SK-N-SH (cell line): ENCODE measurements around the gene ZNF622. TPM values are rescaled to one million over a fixed set of nuclear protein-coding genes. Genes with fewer than 3 reads are reported as not detected.

Experiments
- CTCF ChIA-PET: fragments of 300-600, 350-600 bp; formaldehyde crosslinking; extraction: SDS; loops from one replicate; lab custom pipeline; 2021; lab: Yijun Ruan, JAX
- POLR2A ChIA-PET: fragments of 350-600 bp; sonication (Branson Sonifier 250); formaldehyde crosslinking; extraction: SDS; loops from one replicate; lab custom pipeline; 2020; ENCODE audit warnings: antibody characterized with exemption, inconsistent platforms; lab: Yijun Ruan, JAX
- DNase-seq: peaks from one replicate; pipeline ENCODE4 v3.0.0; 2012
- H2AFZ ChIP-seq: fragments of 200-600 bp; sonication (generic); 2 replicates; pipeline ENCODE4 v1.8.1; 2016; ENCODE audit warnings: antibody characterized with exemption, mild to moderate bottlenecking, low read depth
- H3F3A ChIP-seq: fragments of 200-600 bp; sonication (generic); replicated peaks from 2 replicates; pipeline ENCODE3; 2016; ENCODE audit warnings: antibody characterized with exemption, mild to moderate bottlenecking; ENCODE audit not compliant: insufficient read depth
- H3K27ac ChIP-seq, 2 experiments: fragments of 200-500 bp in 1 of 2; fragments of 200-600 bp in 1 of 2; sonication (Bioruptor generic) in 1 of 2; sonication (generic), shearing (Covaris generic) in 1 of 2; 2 replicates each; pipeline versions ENCODE4 v1.5.1 to v1.6.1; 2014 to 2016; ENCODE audit warnings: low read depth in 2 of 2, inconsistent platforms in 1 of 2, low read length in 1 of 2, mild to moderate bottlenecking in 1 of 2, mixed read lengths in 1 of 2
- H3K27me3 ChIP-seq: fragments of 200-600 bp; sonication (generic), shearing (Covaris generic); 2 replicates; pipeline ENCODE4 v1.6.1; 2016; ENCODE audit warnings: mixed run types; ENCODE audit not compliant: insufficient read depth
- H3K36me3 ChIP-seq, 2 experiments: fragments of 200-500 bp in 1 of 2; fragments of 200-600 bp in 1 of 2; sonication (Bioruptor generic) in 1 of 2; sonication (generic) in 1 of 2; replicated peaks in 1 of 2; 2 replicates each; pipeline versions ENCODE3 to v1.5.1; 2014 to 2016; ENCODE audit warnings: low read length in 1 of 2, mild to moderate bottlenecking in 1 of 2; ENCODE audit not compliant: insufficient read depth in 2 of 2, control insufficient read depth in 1 of 2
- H3K4me1 ChIP-seq, 2 experiments: fragments of 200-500 bp in 1 of 2; fragments of 200-600 bp in 1 of 2; sonication (Bioruptor generic) in 1 of 2; sonication (generic), shearing (Covaris generic) in 1 of 2; 2 replicates each; pipeline versions ENCODE4 v1.5.1 to v1.6.1; 2014 to 2016; ENCODE audit warnings: low read depth in 1 of 2, low read length in 1 of 2, mixed run types in 1 of 2; ENCODE audit not compliant: insufficient read depth in 2 of 2, control insufficient read depth in 1 of 2
- H3K4me2 ChIP-seq: fragments of 200-600 bp; sonication (generic), shearing (Covaris generic); 2 replicates; pipeline ENCODE4 v1.6.1; 2017; ENCODE audit warnings: mixed run types
- H3K4me3 ChIP-seq, 2 experiments: fragments of 200-500 bp in 1 of 2; fragments of 200-600 bp in 1 of 2; sonication (Bioruptor generic) in 1 of 2; sonication (generic), shearing (Covaris generic) in 1 of 2; 2 replicates each; pipeline versions ENCODE4 v1.5.1 to v1.8.1; 2014 to 2016; ENCODE audit warnings: low read depth in 2 of 2, inconsistent platforms in 1 of 2, low read length in 1 of 2, mild to moderate bottlenecking in 1 of 2, mixed read lengths in 1 of 2, moderate library complexity in 1 of 2
- H3K79me2 ChIP-seq: fragments of 200-600 bp; sonication (generic); 2 replicates; pipeline ENCODE4 v1.8.1; 2017; ENCODE audit warnings: mild to moderate bottlenecking; ENCODE audit not compliant: insufficient read depth
- H3K9ac ChIP-seq: fragments of 200-600 bp; sonication (generic); 2 replicates; pipeline ENCODE4 v1.6.1; 2017; ENCODE audit warnings: mixed run types
- H3K9me2 ChIP-seq: fragments of 200-600 bp; sonication (generic); 2 replicates; pipeline ENCODE4 v1.6.1; 2017; ENCODE audit warnings: mixed run types
- H3K9me3 ChIP-seq: fragments of 200-600 bp; sonication (generic); 2 replicates; pipeline ENCODE4 v1.6.1; 2017; ENCODE audit warnings: mixed run types, mild to moderate bottlenecking, moderate library complexity
- H4K20me1 ChIP-seq: fragments of 200-600 bp; sonication (generic); 2 replicates; pipeline ENCODE4 v1.6.1; 2017; ENCODE audit warnings: mild to moderate bottlenecking, mixed run types; ENCODE audit not compliant: insufficient read depth
- ELF1 ChIP-seq: IDR thresholded peaks from 2 replicates; pipeline ENCODE4 v1.4.0; 2012
- EP300 ChIP-seq, 2 experiments: IDR thresholded peaks; 2 replicates each; pipeline versions ENCODE4 v1.4.0 to v1.6.1; 2012; ENCODE audit warnings: borderline replicate concordance in 1 of 2, low read depth in 1 of 2, low read length in 1 of 2
- EZH2phosphoT487 ChIP-seq: fragments of 200-600 bp; sonication (generic); IDR thresholded peaks from 2 replicates; pipeline ENCODE4 v1.6.1; 2017; ENCODE audit warnings: low read depth, mixed run types, mild to moderate bottlenecking, antibody characterized with exemption, moderate library complexity, borderline replicate concordance
- FOSL2 ChIP-seq: IDR thresholded peaks from 2 replicates; pipeline ENCODE4 v1.4.0; 2012; ENCODE audit warnings: low read depth, mild to moderate bottlenecking, moderate library complexity, borderline replicate concordance
- GABPA ChIP-seq: IDR thresholded peaks from 2 replicates; pipeline ENCODE4 v1.4.0; 2012; ENCODE audit warnings: low read depth, mild to moderate bottlenecking
- GATA2 ChIP-seq: sonication (generic); formaldehyde crosslinking; IDR thresholded peaks from 2 replicates; pipeline ENCODE4 v1.5.0; 2020; ENCODE audit warnings: mild to moderate bottlenecking, missing genetic modification reagents
- MAX ChIP-seq: IDR thresholded peaks from 2 replicates; pipeline ENCODE4 v1.4.0; 2012; ENCODE audit warnings: low read depth
- NFIC ChIP-seq: IDR thresholded peaks from 2 replicates; pipeline ENCODE4 v1.4.0; 2012; ENCODE audit warnings: borderline replicate concordance
- PBX3 ChIP-seq: IDR thresholded peaks from 2 replicates; pipeline ENCODE4; 2012
- RCOR1 ChIP-seq: fragments of 150-350 bp; IDR thresholded peaks from 2 replicates; pipeline ENCODE4 v1.6.1; 2017; ENCODE audit warnings: antibody characterized with exemption, low read length
- REST ChIP-seq: IDR thresholded peaks from 2 replicates; pipeline ENCODE4 v1.6.1; 2012; ENCODE audit warnings: mild to moderate bottlenecking, low read depth, low read length, moderate library complexity
- RFX5 ChIP-seq: IDR thresholded peaks from 2 replicates; pipeline ENCODE4 v1.6.1; 2012; ENCODE audit warnings: mild to moderate bottlenecking, improper control_type of control experiment, low read length
- RXRA ChIP-seq: IDR thresholded peaks from 2 replicates; pipeline ENCODE4 v1.4.0; 2012; ENCODE audit warnings: low read depth, mild to moderate bottlenecking, borderline replicate concordance
- TCF12 ChIP-seq: IDR thresholded peaks from 2 replicates; pipeline ENCODE4 v1.4.0; 2012
- TEAD4 ChIP-seq: IDR thresholded peaks from 2 replicates; pipeline ENCODE4 v1.4.0; 2012; ENCODE audit warnings: mild to moderate bottlenecking, borderline replicate concordance; ENCODE audit not compliant: insufficient read depth
- USF2 ChIP-seq: fragments of 150-350 bp; IDR thresholded peaks from 2 replicates; pipeline ENCODE4 v1.6.1; 2017; ENCODE audit warnings: antibody characterized with exemption, low read length, low read depth, borderline replicate concordance
- ZBTB33 ChIP-seq: IDR thresholded peaks from 2 replicates; pipeline ENCODE4 v1.4.0; 2012; ENCODE audit warnings: low read depth, borderline replicate concordance
- WGBS: methylation state at CpG from one replicate; pipeline ENCODE4 v1.1.6; 2017; ENCODE audit warnings: low lambda C conversion rate; 5-methylcytosine and 5-hydroxymethylcytosine counted together
- polyA plus RNA-seq, 3 experiments: library from polyadenylated mRNA; depleted of rRNA; stranded (reverse); fragments of >200 nt; gene quantifications; 2 replicates each; pipeline ENCODE4 v1.2.3, GENCODE V29; 2012
- TF ChIP-seq, protein P1 (sequence below): fragments of 150-350 bp; IDR thresholded peaks from 2 replicates; pipeline ENCODE4 v1.6.1; 2016; ENCODE audit warnings: mild to moderate bottlenecking, low read depth, low read length
- TF ChIP-seq, protein P2 (sequence below): IDR thresholded peaks from 2 replicates; pipeline ENCODE4 v1.4.0; 2012; ENCODE audit warnings: low read depth, borderline replicate concordance

The ZNF622 gene
- polyA plus RNA-seq, 1 of the 3 experiments (the other 2 are of a cell fraction), result 20.0 TPM

GRCh38 chr5:16453609-16454008, 12.0 kb downstream of the ZNF622 start (continued):
- no peak for TF ChIP-seq NFIC

GRCh38 chr5:16450163-16450562, 15.4 kb downstream of the ZNF622 start:
- no peak overlapping the region for H3K4me2 ChIP-seq
- peaks cover 49 to 69% of the 10 kb centered on the region in 2 experiments for H3K36me3 ChIP-seq
- H3K9ac ChIP-seq, result no peak overlapping the region
- TF ChIP-seq REST, result no peak
- TF ChIP-seq RXRA, result no peak
- TF ChIP-seq TEAD4, result no peak
- TF ChIP-seq, protein P1, sequence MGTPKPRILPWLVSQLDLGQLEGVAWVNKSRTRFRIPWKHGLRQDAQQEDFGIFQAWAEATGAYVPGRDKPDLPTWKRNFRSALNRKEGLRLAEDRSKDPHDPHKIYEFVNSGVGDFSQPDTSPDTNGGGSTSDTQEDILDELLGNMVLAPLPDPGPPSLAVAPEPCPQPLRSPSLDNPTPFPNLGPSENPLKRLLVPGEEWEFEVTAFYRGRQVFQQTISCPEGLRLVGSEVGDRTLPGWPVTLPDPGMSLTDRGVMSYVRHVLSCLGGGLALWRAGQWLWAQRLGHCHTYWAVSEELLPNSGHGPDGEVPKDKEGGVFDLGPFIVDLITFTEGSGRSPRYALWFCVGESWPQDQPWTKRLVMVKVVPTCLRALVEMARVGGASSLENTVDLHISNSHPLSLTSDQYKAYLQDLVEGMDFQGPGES, result no peak
- TF ChIP-seq RFX5, result no peak
- no peak for TF ChIP-seq USF2
- TF ChIP-seq ZBTB33, result no peak
- TF ChIP-seq FOSL2, result no peak
- no peak for TF ChIP-seq ELF1
- TF ChIP-seq, protein P2, sequence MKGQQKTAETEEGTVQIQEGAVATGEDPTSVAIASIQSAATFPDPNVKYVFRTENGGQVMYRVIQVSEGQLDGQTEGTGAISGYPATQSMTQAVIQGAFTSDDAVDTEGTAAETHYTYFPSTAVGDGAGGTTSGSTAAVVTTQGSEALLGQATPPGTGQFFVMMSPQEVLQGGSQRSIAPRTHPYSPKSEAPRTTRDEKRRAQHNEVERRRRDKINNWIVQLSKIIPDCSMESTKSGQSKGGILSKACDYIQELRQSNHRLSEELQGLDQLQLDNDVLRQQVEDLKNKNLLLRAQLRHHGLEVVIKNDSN, result no peak
- TF ChIP-seq PBX3, result no peak
- no peak for TF ChIP-seq GATA2 (CRISPR knock-in tag)
- TF ChIP-seq EZH2phosphoT487, result no peak
- no peak for TF ChIP-seq MAX
- no peak for TF ChIP-seq TCF12
- no peak for TF ChIP-seq GABPA
- no peak for TF ChIP-seq EP300 (IDR thresholded peaks at IDR 0.05; ENCODE audit: borderline replicate concordance in 1 of 2, low read depth in 1 of 2, low read length in 1 of 2)
- no peak for TF ChIP-seq RCOR1
- peaks cover 0 to 5% of the 10 kb centered on the region in 2 experiments; a peak in 2 of 4 replicates for H3K4me1 ChIP-seq
- no peak overlapping the region for H3K4me3 ChIP-seq
- peaks cover 22% of the 10 kb centered on the region for H4K20me1 ChIP-seq
- H3K9me2 ChIP-seq, result no peaks in the 10 kb centered on the region
- WGBS, result 60% methylated on average over 2 of the region's 2 CpGs
- no peaks in the 10 kb centered on the region for H3K27me3 ChIP-seq
- ChIA-PET CTCF (interaction anchor here (0.8 to 6.5 kb wide), 3 partner anchors 8 to 289 kb away, joined by 3 to 99 read pairs (median 4); no protein-coding TSS in a partner anchor), POLR2A (interaction anchor here (0.6 kb wide), 2 partner anchors 9 to 222 kb away, joined by 3 read pairs; no protein-coding TSS in a partner anchor)
- no peak overlapping the region for H3K27ac ChIP-seq
- peaks cover 15% of the 10 kb centered on the region; the same call in 1 of the 2 replicates for H3K79me2 ChIP-seq
- no peak overlapping the region for H2AFZ ChIP-seq
- H3F3A ChIP-seq, result no peaks in the 10 kb centered on the region
- no peak for DNase-seq
- no peaks in the 10 kb centered on the region for H3K9me3 ChIP-seq
